ENCODE measurements around the gene FAU. TPM values are rescaled to one million over a fixed set of nuclear protein-coding genes. Genes with fewer than 3 reads are reported as not detected.

Gene FAU
- total and polyA plus RNA-seq, 2 of the 13 experiments (the other 11 are each of a cell fraction or from before 2014, with no cell fraction given) = 374 to 869 TPM

- TF ChIP-seq USF2 (IDR thresholded peaks at IDR 0.05; ENCODE audit: low read depth, low read length) (no peak), USF2 (CRISPR knock-in tag; IDR thresholded peaks at IDR 0.05; ENCODE audit: borderline replicate concordance) (no peak), ZNF276 (CRISPR knock-in tag; IDR thresholded peaks at IDR 0.05; ENCODE audit: low read depth) (no peak), ARNTL (CRISPR knock-in tag; IDR thresholded peaks at IDR 0.05) (0 out of 2 replicates have a peak, but pooled peaks have one; percentile 4), SP5 (CRISPR knock-in tag; IDR thresholded peaks at IDR 0.05; ENCODE audit: borderline replicate concordance, low read depth) (no peak), ZNF607 (CRISPR knock-in tag; IDR thresholded peaks at IDR 0.05; ENCODE audit: borderline replicate concordance) (no peak), IRX3 (CRISPR knock-in tag; IDR thresholded peaks at IDR 0.05; ENCODE audit: borderline replicate concordance, low read depth) (no peak), ZFAT (CRISPR knock-in tag; conservative IDR thresholded peaks at IDR 0.05) (no peak), ARNT2 (CRISPR knock-in tag; IDR thresholded peaks at IDR 0.05; ENCODE audit: low read depth) (no peak), ZNF672 (CRISPR knock-in tag; IDR thresholded peaks at IDR 0.05) (no peak), ZMAT3 (CRISPR knock-in tag; conservative IDR thresholded peaks at IDR 0.05) (peak; percentile 22; the same call in 1 of the 2 replicates), ZNF556 (CRISPR knock-in tag; IDR thresholded peaks at IDR 0.05; ENCODE audit: borderline replicate concordance) (no peak; the same call in 1 of the 2 replicates), BRD4 (CRISPR knock-in tag; IDR thresholded peaks at IDR 0.05) (no peak), STAG1 (CRISPR knock-in tag; IDR thresholded peaks at IDR 0.05) (peak; percentile 19; the same call in 1 of the 2 replicates), E2F1 (CRISPR knock-in tag; IDR thresholded peaks at IDR 0.05) (no peak), PBX3 (CRISPR knock-in tag; IDR thresholded peaks at IDR 0.05; ENCODE audit: borderline replicate concordance) (no peak), TBP (CRISPR knock-in tag; IDR thresholded peaks at IDR 0.05) (no peak), NKX3-1 (CRISPR knock-in tag; IDR thresholded peaks at IDR 0.05) (0 out of 2 replicates have a peak, but pooled peaks have one; percentile 28), CEBPG (CRISPR knock-in tag; IDR thresholded peaks at IDR 0.05) (no peak), JARID2 (CRISPR knock-in tag; IDR thresholded peaks at IDR 0.05; ENCODE audit: insufficient replicate concordance) (no peak), ZMYM4 (CRISPR knock-in tag; IDR thresholded peaks at IDR 0.05) (no peak), XRCC5 (optimal IDR thresholded peaks at IDR 0.05; ENCODE audit: low read length) (no peak), CREM (IDR thresholded peaks at IDR 0.05) (0 out of 2 replicates have a peak, but pooled peaks have one; percentile 40), CREM (CRISPR knock-in tag; IDR thresholded peaks at IDR 0.05) (no peak)
Measured at GRCh38 chr11:65134952-65135632, 13.2 kb upstream of the FAU start (continued).

Measured in HepG2 (cell line).